ENCODE measurements around the gene GATD1.

DNA sequence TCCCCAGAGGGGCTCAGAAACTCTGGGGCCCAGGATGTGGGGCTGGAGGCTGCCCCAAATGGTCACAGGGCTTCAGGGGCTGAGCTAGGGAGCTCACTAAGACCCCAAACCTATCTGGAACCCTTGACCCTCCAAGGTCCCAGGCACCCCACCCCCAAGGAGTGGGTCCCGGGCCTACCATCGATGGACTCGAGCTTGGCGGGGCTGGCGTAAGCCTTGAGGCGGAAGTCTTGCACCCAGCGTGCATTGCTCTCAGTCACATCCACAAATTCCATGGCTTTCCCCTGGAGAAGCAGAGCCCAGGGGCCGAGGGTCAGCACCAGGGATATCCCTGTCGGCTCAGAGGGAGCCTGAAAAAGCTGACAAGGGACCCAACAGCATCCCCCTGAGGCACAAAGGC lies 3.5 kb downstream of the GATD1 start:
- TF ChIP-seq, protein P1, sequence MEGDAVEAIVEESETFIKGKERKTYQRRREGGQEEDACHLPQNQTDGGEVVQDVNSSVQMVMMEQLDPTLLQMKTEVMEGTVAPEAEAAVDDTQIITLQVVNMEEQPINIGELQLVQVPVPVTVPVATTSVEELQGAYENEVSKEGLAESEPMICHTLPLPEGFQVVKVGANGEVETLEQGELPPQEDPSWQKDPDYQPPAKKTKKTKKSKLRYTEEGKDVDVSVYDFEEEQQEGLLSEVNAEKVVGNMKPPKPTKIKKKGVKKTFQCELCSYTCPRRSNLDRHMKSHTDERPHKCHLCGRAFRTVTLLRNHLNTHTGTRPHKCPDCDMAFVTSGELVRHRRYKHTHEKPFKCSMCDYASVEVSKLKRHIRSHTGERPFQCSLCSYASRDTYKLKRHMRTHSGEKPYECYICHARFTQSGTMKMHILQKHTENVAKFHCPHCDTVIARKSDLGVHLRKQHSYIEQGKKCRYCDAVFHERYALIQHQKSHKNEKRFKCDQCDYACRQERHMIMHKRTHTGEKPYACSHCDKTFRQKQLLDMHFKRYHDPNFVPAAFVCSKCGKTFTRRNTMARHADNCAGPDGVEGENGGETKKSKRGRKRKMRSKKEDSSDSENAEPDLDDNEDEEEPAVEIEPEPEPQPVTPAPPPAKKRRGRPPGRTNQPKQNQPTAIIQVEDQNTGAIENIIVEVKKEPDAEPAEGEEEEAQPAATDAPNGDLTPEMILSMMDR (conservative IDR thresholded peaks at IDR 0.05; ENCODE audit: low read depth, low read length), result no peak
- TF ChIP-seq EZH2 (IDR thresholded peaks at IDR 0.05; ENCODE audit: borderline replicate concordance, low read depth, low read length, poor library complexity, severe bottlenecking), result no peak
